Left ventricle myocardium inferior (tissue), 1 donor: ENCODE data around the gene OR4E1. TPM values are rescaled to one million over a fixed set of nuclear protein-coding genes. Genes with fewer than 3 reads are reported as not detected.

Experiments
- DNase-seq: peaks from one replicate; pipeline ENCODE4 v3.0.0-alpha.2; 2020
- H3K27ac ChIP-seq: fragments of 200-600 bp; replicated peaks from 2 replicates; pipeline ENCODE4 v1.8.0; 2021
- H3K27me3 ChIP-seq: fragments of 200-600 bp; 2 replicates; pipeline ENCODE4 v1.8.0; 2021; ENCODE audit warnings: low read depth
- H3K36me3 ChIP-seq: fragments of 200-600 bp; 2 replicates; pipeline ENCODE4 v1.8.0; 2021
- H3K4me1 ChIP-seq: fragments of 200-600 bp; 2 replicates; pipeline ENCODE4 v1.8.0; 2021
- H3K4me3 ChIP-seq: fragments of 200-600 bp; 2 replicates; pipeline ENCODE4 v1.8.0; 2021; ENCODE audit warnings: mild to moderate bottlenecking, moderate library complexity
- H3K9me3 ChIP-seq: fragments of 200-600 bp; replicated peaks from 2 replicates; pipeline ENCODE4 v1.8.0; 2021
- intact Hi-C: fragments of 100-400 bp; cut with micrococcal nuclease; formaldehyde crosslinking; loops from one replicate; pipeline ENCODE4 v1.11.0; 2022
- total RNA-seq: library from RNA; stranded (reverse); fragmentation: NEBNext Ultra II Directional; extraction: Animal tissue kit (Norgen Biotek cat#: 25700); gene quantifications from one replicate; pipeline ENCODE4 v1.2.1, GENCODE V29; 2021
- TF ChIP-seq, protein P1 (sequence below): fragments of 200-600 bp; IDR thresholded peaks from 2 replicates; pipeline ENCODE4 v1.8.0; 2021; ENCODE audit warnings: antibody characterized with exemption, mild to moderate bottlenecking, borderline replicate concordance
- donor health status: DM: no; HTN: yes; CAD: no; lungs with severe emphysema.

OR4E1 gene
- total RNA-seq, 1 donor from 2014 or later: not detected

DNA sequence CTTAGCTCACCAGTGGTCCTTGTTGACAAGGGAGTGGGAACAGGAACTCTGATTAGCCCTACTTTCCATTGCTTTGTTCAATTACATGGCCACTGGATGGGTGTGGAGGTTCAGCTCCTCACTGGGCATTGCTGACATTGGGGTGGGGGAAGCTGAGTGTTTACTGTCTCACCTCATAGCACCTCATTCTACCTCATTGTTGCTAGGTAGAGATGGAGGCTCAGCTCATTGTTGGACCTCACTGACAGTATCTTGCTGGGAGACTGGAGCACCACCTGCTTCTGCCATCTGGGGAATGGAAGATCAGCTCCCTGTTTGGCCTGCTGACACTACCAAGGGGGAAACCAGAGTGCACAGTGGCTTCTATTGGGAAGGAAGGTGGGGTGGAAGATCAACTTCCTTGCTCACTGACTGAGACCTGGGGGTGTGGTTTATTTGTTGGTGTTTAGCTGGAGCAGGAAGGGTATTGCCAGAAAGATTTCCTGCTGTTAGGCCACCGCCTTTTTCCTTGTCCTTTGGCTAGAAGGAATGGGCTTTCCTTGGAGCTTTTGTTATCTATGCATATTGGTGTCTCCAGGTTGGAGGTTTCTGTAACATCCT, 21.3 kb downstream of the OR4E1 start:
- H3K27ac ChIP-seq: peak overlapping the region; percentile 63

DNA sequence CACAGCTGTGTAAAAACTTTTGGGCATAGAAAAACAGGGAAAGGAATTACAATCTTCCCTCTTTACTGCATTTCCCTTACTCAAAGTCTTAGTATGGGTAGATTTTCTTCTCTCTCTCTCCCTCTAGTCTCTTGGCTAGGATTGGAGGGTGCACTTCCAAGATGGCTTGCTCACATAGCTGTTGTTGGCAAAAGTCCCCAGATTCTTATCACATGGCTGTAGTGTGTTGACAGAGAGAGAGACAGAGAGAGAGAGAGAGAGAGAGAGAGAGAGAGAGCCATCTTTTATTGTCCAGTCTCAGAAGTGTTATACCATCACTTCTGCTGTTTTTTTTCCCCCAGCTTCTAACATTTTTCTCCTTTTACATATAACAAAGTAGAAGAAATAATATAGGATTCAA, 26.2 kb downstream of the OR4E1 start:
- H3K9me3 ChIP-seq: peaks cover 18% of the 10 kb centered on the region
- intact Hi-C loops: no loop called here
- TF ChIP-seq, protein P1, sequence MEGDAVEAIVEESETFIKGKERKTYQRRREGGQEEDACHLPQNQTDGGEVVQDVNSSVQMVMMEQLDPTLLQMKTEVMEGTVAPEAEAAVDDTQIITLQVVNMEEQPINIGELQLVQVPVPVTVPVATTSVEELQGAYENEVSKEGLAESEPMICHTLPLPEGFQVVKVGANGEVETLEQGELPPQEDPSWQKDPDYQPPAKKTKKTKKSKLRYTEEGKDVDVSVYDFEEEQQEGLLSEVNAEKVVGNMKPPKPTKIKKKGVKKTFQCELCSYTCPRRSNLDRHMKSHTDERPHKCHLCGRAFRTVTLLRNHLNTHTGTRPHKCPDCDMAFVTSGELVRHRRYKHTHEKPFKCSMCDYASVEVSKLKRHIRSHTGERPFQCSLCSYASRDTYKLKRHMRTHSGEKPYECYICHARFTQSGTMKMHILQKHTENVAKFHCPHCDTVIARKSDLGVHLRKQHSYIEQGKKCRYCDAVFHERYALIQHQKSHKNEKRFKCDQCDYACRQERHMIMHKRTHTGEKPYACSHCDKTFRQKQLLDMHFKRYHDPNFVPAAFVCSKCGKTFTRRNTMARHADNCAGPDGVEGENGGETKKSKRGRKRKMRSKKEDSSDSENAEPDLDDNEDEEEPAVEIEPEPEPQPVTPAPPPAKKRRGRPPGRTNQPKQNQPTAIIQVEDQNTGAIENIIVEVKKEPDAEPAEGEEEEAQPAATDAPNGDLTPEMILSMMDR: no peak
- H3K27ac ChIP-seq: no peak overlapping the region
- no peak overlapping the region for H3K4me3 ChIP-seq
- peaks cover 5% of the 10 kb centered on the region for H3K4me1 ChIP-seq
- no peaks in the 10 kb centered on the region for H3K36me3 ChIP-seq
- peaks cover 11% of the 10 kb centered on the region for H3K27me3 ChIP-seq
- DNase-seq: no peak

More for the DNA sequence above, 21.3 kb downstream of the OR4E1 start:
- H3K4me1 ChIP-seq: peaks cover 8% of the 10 kb centered on the region
- H3K4me3 ChIP-seq: no peak overlapping the region
- intact Hi-C loops: no loop called here
- TF ChIP-seq, protein P1: no peak
- no peaks in the 10 kb centered on the region for H3K27me3 ChIP-seq
- H3K9me3 ChIP-seq: peaks cover 18% of the 10 kb centered on the region
- DNase-seq: no peak
- no peaks in the 10 kb centered on the region for H3K36me3 ChIP-seq

DNA sequence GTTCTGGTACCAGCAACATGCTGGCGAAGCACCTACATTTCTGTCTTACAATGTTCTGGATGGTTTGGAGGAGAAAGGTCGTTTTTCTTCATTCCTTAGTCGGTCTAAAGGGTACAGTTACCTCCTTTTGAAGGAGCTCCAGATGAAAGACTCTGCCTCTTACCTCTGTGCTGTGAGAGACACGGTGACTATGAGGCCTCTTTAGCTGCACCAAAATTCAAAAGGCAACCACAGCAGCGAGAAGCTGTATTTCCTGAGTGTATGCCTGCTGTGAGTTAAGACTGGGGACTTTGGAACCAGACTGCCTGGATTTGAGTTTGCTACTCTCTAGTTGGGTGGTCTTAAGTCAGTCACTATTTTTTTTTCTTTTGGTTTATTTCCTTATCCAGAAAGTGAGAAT, 30.2 kb downstream of the OR4E1 start:
- TF ChIP-seq, protein P1: no peak
- no peak for DNase-seq
- intact Hi-C loops: no loop called here
- H3K27ac ChIP-seq: no peak overlapping the region
- no peaks in the 10 kb centered on the region for H3K36me3 ChIP-seq
- H3K4me3 ChIP-seq: no peak overlapping the region
- peaks cover 2% of the 10 kb centered on the region for H3K9me3 ChIP-seq
- peaks cover 11% of the 10 kb centered on the region for H3K27me3 ChIP-seq
- no peaks in the 10 kb centered on the region for H3K4me1 ChIP-seq

DNA sequence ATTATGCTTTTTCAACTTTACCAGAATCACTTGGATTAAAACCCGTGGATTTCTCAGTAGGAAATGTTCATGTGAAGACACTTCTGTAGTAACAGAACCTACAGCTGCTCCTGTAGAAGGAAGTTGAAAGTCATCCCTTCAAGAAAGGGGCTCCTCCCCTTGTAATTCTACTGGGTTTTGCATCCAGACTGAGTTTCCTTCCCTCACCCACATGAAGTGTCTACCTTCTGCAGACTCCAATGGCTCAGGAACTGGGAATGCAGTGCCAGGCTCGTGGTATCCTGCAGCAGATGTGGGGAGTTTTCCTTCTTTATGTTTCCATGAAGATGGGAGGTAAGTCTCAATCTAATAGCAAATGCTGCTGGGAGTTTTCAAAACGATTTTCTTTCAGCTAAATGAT, 30.9 kb downstream of the OR4E1 start:
- H3K27ac ChIP-seq: no peak overlapping the region
- H3K4me1 ChIP-seq: no peaks in the 10 kb centered on the region
- H3K4me3 ChIP-seq: no peak overlapping the region
- H3K27me3 ChIP-seq: peaks cover 11% of the 10 kb centered on the region
- intact Hi-C loops: no loop called here
- H3K9me3 ChIP-seq: no peaks in the 10 kb centered on the region
- TF ChIP-seq, protein P1: no peak
- no peaks in the 10 kb centered on the region for H3K36me3 ChIP-seq
- no peak for DNase-seq

DNA sequence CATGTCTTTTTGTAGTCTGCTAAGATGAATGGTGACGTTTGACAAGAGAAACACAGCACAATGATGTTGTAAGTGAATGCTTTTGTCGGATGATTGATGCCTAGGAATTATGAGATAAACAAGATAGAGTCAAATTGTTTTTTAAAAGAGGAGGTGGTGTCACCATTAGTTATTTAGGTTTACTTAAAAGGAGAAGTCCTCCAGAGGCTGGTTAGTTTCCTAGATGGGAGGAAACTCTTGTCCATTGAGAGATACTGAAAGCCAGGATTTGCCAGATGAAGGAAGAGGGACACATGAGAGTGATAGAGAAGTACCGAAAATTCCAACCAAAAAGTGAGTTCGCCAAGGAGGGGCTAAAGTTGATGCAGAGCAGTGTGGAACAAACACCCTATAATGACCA, 38.8 kb downstream of the OR4E1 start, which contains the start of gene OR10G2:
Gene OR10G2 (minus strand): TSS at position 101 of the 400 bp plus-strand sequence. CDS start 98 bp downstream, at position 3.
- H3K27me3 ChIP-seq: no peaks in the 10 kb centered on the region
- intact Hi-C loops: no loop called here

More for the DNA sequence above, 38.8 kb downstream of the OR4E1 start, which contains the start of gene OR10G2:
- no peak within 1 kb of the TSS for H3K27ac ChIP-seq
- peaks cover 10% of the 10 kb centered on the region for H3K9me3 ChIP-seq
- TF ChIP-seq, protein P1: no peak
- no peak for DNase-seq
- no peak within 1 kb of the TSS for H3K4me3 ChIP-seq
- no peaks in the 10 kb centered on the region for H3K36me3 ChIP-seq
- no peaks in the 10 kb centered on the region for H3K4me1 ChIP-seq
